Astrocyte (in vitro differentiated cells and primary cell): ENCODE data around the gene TMEM108. TPM values are rescaled to one million over a fixed set of nuclear protein-coding genes. Genes with fewer than 3 reads are reported as not detected.

Source experiments
- DNase-seq: peaks from one replicate; pipeline ENCODE4 v3.0.0-alpha.2; 2010; ENCODE audit warnings: low read depth
- FAIRE-seq: peaks from 2 replicates; lab custom pipeline; 2011; peaks lifted over from hg19 to GRCh38; lab: Jason Lieb, UNC
- H2AFZ ChIP-seq: 2 replicates; pipeline ENCODE4 v1.6.0; 2012; ENCODE audit warnings: low read depth, low read length, inconsistent platforms
- H3K27ac ChIP-seq: 2 replicates; pipeline ENCODE4 v1.5.1; 2011; ENCODE audit warnings: low read depth, low read length, inconsistent platforms
- H3K27me3 ChIP-seq: 2 replicates; pipeline ENCODE4 v1.6.0; 2011; ENCODE audit warnings: low read length, inconsistent platforms; ENCODE audit not compliant: insufficient read depth
- H3K36me3 ChIP-seq: 2 replicates; pipeline ENCODE4 v1.5.1; 2011; ENCODE audit warnings: low read length, inconsistent platforms; ENCODE audit not compliant: insufficient read depth
- H3K4me1 ChIP-seq: 2 replicates; pipeline ENCODE4 v1.5.1; 2011; ENCODE audit warnings: low read length, inconsistent platforms; ENCODE audit not compliant: insufficient read depth
- H3K4me2 ChIP-seq: 2 replicates; pipeline ENCODE4 v1.6.0; 2012; ENCODE audit warnings: low read length, inconsistent platforms
- H3K4me3 ChIP-seq: 2 replicates; pipeline ENCODE4 v1.5.1; 2011; ENCODE audit warnings: low read depth, mild to moderate bottlenecking, low read length, inconsistent platforms; ENCODE audit not compliant: insufficient read depth
- H3K79me2 ChIP-seq: 2 replicates; pipeline ENCODE4 v1.6.0; 2012; ENCODE audit warnings: mild to moderate bottlenecking, low read length, inconsistent platforms; ENCODE audit not compliant: insufficient read depth
- H3K9ac ChIP-seq: 2 replicates; pipeline ENCODE4 v1.6.0; 2012; ENCODE audit warnings: mild to moderate bottlenecking, low read length, inconsistent platforms
- H3K9me3 ChIP-seq: 2 replicates; pipeline ENCODE4 v1.5.1; 2012; ENCODE audit warnings: low read depth, mild to moderate bottlenecking, low read length, inconsistent platforms; ENCODE audit not compliant: insufficient read depth
- H4K20me1 ChIP-seq: 2 replicates; pipeline ENCODE4 v1.6.0; 2012; ENCODE audit warnings: low read length, inconsistent platforms; ENCODE audit not compliant: insufficient read depth
- H3K27ac Mint-ChIP-seq: one replicate; pipeline ENCODE4 v1.8.0; 2021; ENCODE audit warnings: mild to moderate bottlenecking, mixed read lengths; ENCODE audit not compliant: unreplicated experiment
- H3K27me3 Mint-ChIP-seq: one replicate; pipeline ENCODE4 v1.8.0; 2021; ENCODE audit warnings: low read depth, mixed read lengths; ENCODE audit not compliant: unreplicated experiment
- H3K36me3 Mint-ChIP-seq: one replicate; pipeline ENCODE4 v1.8.0; 2021; ENCODE audit warnings: low read depth, mixed read lengths; ENCODE audit not compliant: unreplicated experiment
- H3K4me1 Mint-ChIP-seq: one replicate; pipeline ENCODE4 v1.8.0; 2021; ENCODE audit warnings: low read depth, mixed read lengths; ENCODE audit not compliant: unreplicated experiment
- H3K4me3 Mint-ChIP-seq: one replicate; pipeline ENCODE4 v1.8.0; 2021; ENCODE audit warnings: mild to moderate bottlenecking, moderate library complexity, mixed read lengths; ENCODE audit not compliant: unreplicated experiment
- H3K9me3 Mint-ChIP-seq: one replicate; pipeline ENCODE4 v1.8.0; 2021; ENCODE audit warnings: mild to moderate bottlenecking, mixed read lengths; ENCODE audit not compliant: unreplicated experiment
- EZH2 ChIP-seq: IDR thresholded peaks from 2 replicates; pipeline ENCODE4 v1.6.1; 2012; ENCODE audit warnings: mild to moderate bottlenecking, low read length, inconsistent platforms; ENCODE audit not compliant: insufficient read depth
- total RNA-seq: library from RNA; stranded (reverse); gene quantifications from 2 replicates; pipeline ENCODE4 v1.2.1, GENCODE V29; 2021
- TF ChIP-seq, protein P1 (sequence below): IDR thresholded peaks from 2 replicates; pipeline ENCODE4 v1.5.1; 2011; ENCODE audit warnings: low read depth, mild to moderate bottlenecking, inconsistent platforms, low read length, moderate library complexity; ENCODE audit not compliant: insufficient read depth

Gene TMEM108
- total RNA-seq, 1 donor from 2014 or later: 5.6 TPM

- Mint-ChIP-seq H3K27me3 (no peaks in the 10 kb centered on the region), H3K4me1 (peaks cover 5% of the 10 kb centered on the region), H3K27ac (no peak overlapping the region), H3K4me3 (no peak overlapping the region), H3K9me3 (no peaks in the 10 kb centered on the region), H3K36me3 (no peaks in the 10 kb centered on the region)
- DNase-seq (no peak), FAIRE-seq (no peak)
- no peaks in the 10 kb centered on the region for H3K79me2 ChIP-seq
- H3K4me3 ChIP-seq: no peak overlapping the region
- TF ChIP-seq, protein P1, sequence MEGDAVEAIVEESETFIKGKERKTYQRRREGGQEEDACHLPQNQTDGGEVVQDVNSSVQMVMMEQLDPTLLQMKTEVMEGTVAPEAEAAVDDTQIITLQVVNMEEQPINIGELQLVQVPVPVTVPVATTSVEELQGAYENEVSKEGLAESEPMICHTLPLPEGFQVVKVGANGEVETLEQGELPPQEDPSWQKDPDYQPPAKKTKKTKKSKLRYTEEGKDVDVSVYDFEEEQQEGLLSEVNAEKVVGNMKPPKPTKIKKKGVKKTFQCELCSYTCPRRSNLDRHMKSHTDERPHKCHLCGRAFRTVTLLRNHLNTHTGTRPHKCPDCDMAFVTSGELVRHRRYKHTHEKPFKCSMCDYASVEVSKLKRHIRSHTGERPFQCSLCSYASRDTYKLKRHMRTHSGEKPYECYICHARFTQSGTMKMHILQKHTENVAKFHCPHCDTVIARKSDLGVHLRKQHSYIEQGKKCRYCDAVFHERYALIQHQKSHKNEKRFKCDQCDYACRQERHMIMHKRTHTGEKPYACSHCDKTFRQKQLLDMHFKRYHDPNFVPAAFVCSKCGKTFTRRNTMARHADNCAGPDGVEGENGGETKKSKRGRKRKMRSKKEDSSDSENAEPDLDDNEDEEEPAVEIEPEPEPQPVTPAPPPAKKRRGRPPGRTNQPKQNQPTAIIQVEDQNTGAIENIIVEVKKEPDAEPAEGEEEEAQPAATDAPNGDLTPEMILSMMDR: no peak
- no peak for TF ChIP-seq EZH2
- peaks cover 9% of the 10 kb centered on the region for H3K4me1 ChIP-seq
- H4K20me1 ChIP-seq: no peaks in the 10 kb centered on the region
- no peak overlapping the region for H2AFZ ChIP-seq
- H3K9me3 ChIP-seq: no peaks in the 10 kb centered on the region
- H3K27ac ChIP-seq: no peak overlapping the region
- no peak overlapping the region for H3K4me2 ChIP-seq
- H3K9ac ChIP-seq: no peak overlapping the region
- H3K27me3 ChIP-seq: no peaks in the 10 kb centered on the region
- no peaks in the 10 kb centered on the region for H3K36me3 ChIP-seq
Observed at GRCh38 chr3:133289322-133289721, 251.1 kb downstream of the TMEM108 start.

DNA sequence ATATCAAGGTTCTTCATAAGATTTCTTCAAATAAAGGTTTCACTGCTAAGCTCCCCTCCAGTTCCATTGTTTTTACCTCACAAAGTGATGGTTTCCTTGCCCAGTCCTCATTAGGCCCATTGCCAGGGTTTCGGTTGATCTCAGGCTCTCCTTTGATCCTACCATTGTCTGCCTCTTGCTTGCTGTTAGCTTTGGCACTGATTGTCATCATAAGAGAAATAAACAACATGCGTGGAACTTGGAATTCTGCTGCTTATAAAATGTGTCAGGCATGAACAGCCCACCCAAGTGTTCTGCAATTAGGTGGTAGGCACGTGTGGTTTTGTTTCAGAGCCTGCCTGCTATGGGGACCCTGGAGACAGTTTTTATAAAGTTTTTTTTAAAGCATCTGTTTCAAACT lies 254.1 kb downstream of the TMEM108 start:
- no peak for TF ChIP-seq EZH2
- TF ChIP-seq, protein P1: no peak
- Histone ChIP-seq H3K79me2 (no peaks in the 10 kb centered on the region), H3K27me3 (no peaks in the 10 kb centered on the region), H3K36me3 (no peaks in the 10 kb centered on the region), H3K4me2 (no peak overlapping the region), H3K4me1 (peaks cover 32% of the 10 kb centered on the region), H2AFZ (no peak overlapping the region), H3K27ac (no peak overlapping the region), H3K4me3 (no peak overlapping the region), H3K9ac (no peak overlapping the region), H3K9me3 (no peaks in the 10 kb centered on the region), H4K20me1 (no peaks in the 10 kb centered on the region)
- FAIRE-seq (no peak), DNase-seq (no peak)
- no peaks in the 10 kb centered on the region for H3K27me3 Mint-ChIP-seq
- peaks cover 23% of the 10 kb centered on the region for H3K4me1 Mint-ChIP-seq
- H3K27ac Mint-ChIP-seq: no peak overlapping the region
- no peaks in the 10 kb centered on the region for H3K9me3 Mint-ChIP-seq
- no peaks in the 10 kb centered on the region for H3K36me3 Mint-ChIP-seq
- H3K4me3 Mint-ChIP-seq: no peak overlapping the region

- Histone ChIP-seq H3K27me3 (no peaks in the 10 kb centered on the region), H3K9me3 (no peaks in the 10 kb centered on the region), H3K79me2 (no peaks in the 10 kb centered on the region), H3K27ac (peak overlapping the region; percentile 87), H3K4me2 (peak overlapping the region; percentile 32), H2AFZ (peak overlapping the region; percentile 13), H3K36me3 (no peaks in the 10 kb centered on the region), H3K4me3 (no peak overlapping the region), H4K20me1 (no peaks in the 10 kb centered on the region), H3K4me1 (peaks cover 35% of the 10 kb centered on the region), H3K9ac (no peak overlapping the region)
- Mint-ChIP-seq H3K36me3 (no peaks in the 10 kb centered on the region), H3K27ac (no peak overlapping the region), H3K4me1 (peaks cover 23% of the 10 kb centered on the region), H3K27me3 (no peaks in the 10 kb centered on the region), H3K4me3 (no peak overlapping the region), H3K9me3 (no peaks in the 10 kb centered on the region)
- DNase-seq: peak; percentile 22
- no peak for FAIRE-seq
- no peak for TF ChIP-seq EZH2
- TF ChIP-seq, protein P1: no peak
Observed at GRCh38 chr3:133293397-133294110, 255.4 kb downstream of the TMEM108 start.
